Measurements from ENCODE around the gene IFNA1.

- TF ChIP-seq POLR2A (IDR thresholded peaks at IDR 0.05) (no peak), CTCF (IDR thresholded peaks at IDR 0.05) (no peak)
Observed at GRCh38 chr9:21461377-21461776, 21.1 kb downstream of the IFNA1 start.
